Esophagus muscularis mucosa (tissue), 4 donors: ENCODE measurements around the gene FAM20B. TPM values are rescaled to one million over a fixed set of nuclear protein-coding genes. Genes with fewer than 3 reads are reported as not detected.
A peak's percentile ranks its signal among the peaks of the same experiment; 100 is the strongest.

ENCODE experiments used
- DNase-seq: peaks from one replicate; pipeline ENCODE4 v3.0.0-alpha.2; 2017; ENCODE audit errors: extremely low spot score
- H3K27ac ChIP-seq, 4 donors: fragments of 200-600 bp; sonication (generic); replicated peaks in 1 of 4; 1 replicate in 3 of 4; 2 replicates in 1 of 4; pipeline ENCODE4 v1.5.1; 2016 to 2019; ENCODE audit warnings: mild to moderate bottlenecking in 1 of 4
- H3K27me3 ChIP-seq, 4 donors: fragments of 200-600 bp; sonication (generic); one replicate each; pipeline versions ENCODE4 v1.5.1 to v1.6.0; 2016 to 2019
- H3K36me3 ChIP-seq, 4 donors: fragments of 200-600 bp; sonication (generic); one replicate each; pipeline ENCODE4 v1.5.1; 2016 to 2019
- H3K4me1 ChIP-seq, 4 donors: fragments of 200-600 bp; sonication (generic); one replicate each; pipeline ENCODE4 v1.5.1; 2016 to 2019
- H3K4me3 ChIP-seq, 4 donors: fragments of 200-600 bp; sonication (generic); 1 replicate in 2 of 4; 2 replicates in 2 of 4; pipeline ENCODE4 v1.5.1; 2016 to 2019; ENCODE audit warnings: mild to moderate bottlenecking in 4 of 4, moderate library complexity in 1 of 4
- H3K9me3 ChIP-seq, 4 donors: fragments of 200-600 bp; sonication (generic); 1 replicate in 3 of 4; 2 replicates in 1 of 4; pipeline ENCODE4 v1.5.1; 2016 to 2019
- EP300 ChIP-seq: sonication (generic); formaldehyde crosslinking; IDR thresholded peaks from one replicate; pipeline ENCODE4 v1.6.1; 2017; ENCODE audit warnings: antibody characterized with exemption
- POLR2A ChIP-seq: fragments of 450-650 bp; IDR thresholded peaks from one replicate; pipeline ENCODE4 v1.6.1; 2017; ENCODE audit warnings: antibody characterized with exemption, moderate library complexity, mild to moderate bottlenecking, low read depth
- POLR2AphosphoS5 ChIP-seq, 2 donors: sonication (generic); formaldehyde crosslinking; IDR thresholded peaks; one replicate each; pipeline ENCODE4 v1.6.1; 2017; ENCODE audit warnings: antibody characterized with exemption in 2 of 2
- WGBS: methylation state at CpG from one replicate; pipeline ENCODE4 v1.1.5; 2018; 5-methylcytosine and 5-hydroxymethylcytosine counted together
- intact Hi-C: fragments of 100-400 bp; cut with DNase I; formaldehyde crosslinking; loops from one replicate; pipeline ENCODE4 v1.15.1; 2023
- total RNA-seq, 4 donors: library from RNA; depleted of rRNA; stranded (reverse); fragments of >200 nt; gene quantifications; one replicate each; pipeline versions ENCODE4 v1.1.0 to v1.2.1, GENCODE V29; 2016
- TF ChIP-seq, protein P1 (sequence below), 3 experiments: fragments of 200-600 bp in 2 of 3; fragments of 450-650 bp in 1 of 3; sonication (generic) in 2 of 3; IDR thresholded peaks; one replicate each; pipeline ENCODE4 v1.5.1; 2017 to 2019; ENCODE audit warnings: antibody characterized with exemption in 3 of 3, mild to moderate bottlenecking in 2 of 3, moderate library complexity in 1 of 3

The FAM20B gene
- total RNA-seq, 4 donors from 2014 or later = 63.8 to 83.5 (median 66.5) TPM

GRCh38 chr1:179017383-179018326 is 8.0 kb upstream of the FAM20B start:
- no peak for DNase-seq
- intact Hi-C loops = no loop called here
- peak overlapping the region; percentile 44 to 69 (median 52) for H3K27ac ChIP-seq
- H3K27me3 ChIP-seq = no peaks in the 10 kb centered on the region
- H3K36me3 ChIP-seq = no peaks in the 10 kb centered on the region
- peaks cover 11 to 45% (median 34%) of the 10 kb centered on the region in 4 donors for H3K4me1 ChIP-seq
- no peak for TF ChIP-seq POLR2AphosphoS5 (IDR thresholded peaks at IDR 0.05)
- H3K4me3 ChIP-seq = peak overlapping the region; percentile 0 to 16 (median 5)
- no peaks in the 10 kb centered on the region for H3K9me3 ChIP-seq
- WGBS = 32% methylated on average over 3 of the region's 3 CpGs

- intact Hi-C loops = no loop called here
- TF ChIP-seq POLR2AphosphoS5 (IDR thresholded peaks at IDR 0.05) = peak; percentile 13 to 51
- TF ChIP-seq, protein P1, sequence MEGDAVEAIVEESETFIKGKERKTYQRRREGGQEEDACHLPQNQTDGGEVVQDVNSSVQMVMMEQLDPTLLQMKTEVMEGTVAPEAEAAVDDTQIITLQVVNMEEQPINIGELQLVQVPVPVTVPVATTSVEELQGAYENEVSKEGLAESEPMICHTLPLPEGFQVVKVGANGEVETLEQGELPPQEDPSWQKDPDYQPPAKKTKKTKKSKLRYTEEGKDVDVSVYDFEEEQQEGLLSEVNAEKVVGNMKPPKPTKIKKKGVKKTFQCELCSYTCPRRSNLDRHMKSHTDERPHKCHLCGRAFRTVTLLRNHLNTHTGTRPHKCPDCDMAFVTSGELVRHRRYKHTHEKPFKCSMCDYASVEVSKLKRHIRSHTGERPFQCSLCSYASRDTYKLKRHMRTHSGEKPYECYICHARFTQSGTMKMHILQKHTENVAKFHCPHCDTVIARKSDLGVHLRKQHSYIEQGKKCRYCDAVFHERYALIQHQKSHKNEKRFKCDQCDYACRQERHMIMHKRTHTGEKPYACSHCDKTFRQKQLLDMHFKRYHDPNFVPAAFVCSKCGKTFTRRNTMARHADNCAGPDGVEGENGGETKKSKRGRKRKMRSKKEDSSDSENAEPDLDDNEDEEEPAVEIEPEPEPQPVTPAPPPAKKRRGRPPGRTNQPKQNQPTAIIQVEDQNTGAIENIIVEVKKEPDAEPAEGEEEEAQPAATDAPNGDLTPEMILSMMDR (IDR thresholded peaks at IDR 0.05) = no peak
- Histone ChIP-seq H3K27me3 (no peaks in the 10 kb centered on the region), H3K27ac (peak overlapping the region; percentile 35 to 74 (median 68)), H3K4me1 (peaks cover 13 to 47% (median 34%) of the 10 kb centered on the region in 4 donors), H3K9me3 (no peaks in the 10 kb centered on the region), H3K4me3 (peak overlapping the region; percentile 33 to 46 (median 41)), H3K36me3 (no peaks in the 10 kb centered on the region)
- 23% methylated on average over 6 of the region's 6 CpGs for WGBS
- no peak for DNase-seq
Observed at GRCh38 chr1:179021873-179022272, 3.8 kb upstream of the FAM20B start.

DNA sequence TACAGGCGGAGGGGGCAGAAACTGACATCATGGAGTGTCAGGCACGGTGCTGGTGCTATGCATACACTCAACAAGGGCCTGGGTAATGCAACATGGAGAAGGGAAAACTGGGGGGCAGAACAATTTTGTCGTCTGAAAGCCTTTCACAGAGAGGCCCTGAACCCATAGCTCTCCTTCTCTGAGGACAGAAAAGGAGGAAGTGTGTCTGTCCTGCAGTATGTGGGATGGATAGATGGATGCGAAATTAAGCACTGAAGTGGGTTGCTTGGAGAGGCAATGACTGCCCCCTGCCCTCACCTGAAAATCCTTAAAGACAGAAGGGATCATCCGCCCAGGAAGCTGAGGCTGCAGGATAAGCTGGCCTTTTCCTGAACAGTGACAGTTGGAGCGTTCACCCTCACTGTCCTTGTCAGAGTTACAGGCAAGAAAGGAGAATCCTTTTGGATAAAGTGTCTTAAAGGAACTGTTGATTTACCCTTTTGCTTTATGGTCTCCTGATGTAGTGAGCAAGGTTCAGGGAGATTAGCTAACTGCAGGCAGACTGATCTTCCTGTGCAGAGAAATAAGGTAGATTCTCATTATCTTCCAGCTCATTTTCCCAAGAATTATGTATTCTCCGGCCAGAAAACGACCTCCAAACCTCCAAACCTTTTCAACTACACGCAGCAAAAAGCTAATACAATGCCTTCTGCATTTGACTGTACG is 1.6 kb upstream of the FAM20B start:
- TF ChIP-seq POLR2AphosphoS5 (IDR thresholded peaks at IDR 0.05) (no peak), POLR2A (no peak), EP300 (no peak)
- TF ChIP-seq, protein P1 (IDR thresholded peaks at IDR 0.05) = no peak
- Histone ChIP-seq H3K27ac (no peak overlapping the region), H3K9me3 (no peaks in the 10 kb centered on the region), H3K4me1 (peaks cover 17 to 52% (median 41%) of the 10 kb centered on the region in 4 donors), H3K27me3 (no peaks in the 10 kb centered on the region), H3K4me3 (no peak overlapping the region), H3K36me3 (no peaks in the 10 kb centered on the region)
- 73% methylated on average over 10 of the region's 10 CpGs for WGBS
- intact Hi-C loops = no loop called here
- no peak for DNase-seq

GRCh38 chr1:179025975-179026812 is 500 bp downstream of the FAM20B start:
- Histone ChIP-seq H3K4me1 (peaks cover 31 to 67% (median 62%) of the 10 kb centered on the region in 4 donors), H3K27ac (peak overlapping the region; percentile 92 to 98 (median 96)), H3K4me3 (peak overlapping the region; percentile 81 to 98 (median 88)), H3K9me3 (no peaks in the 10 kb centered on the region), H3K36me3 (no peaks in the 10 kb centered on the region), H3K27me3 (no peaks in the 10 kb centered on the region)
- intact Hi-C loops = no loop called here
- WGBS = 1% methylated on average over 32 of the region's 110 CpGs
- TF ChIP-seq POLR2A (peak; percentile 27), POLR2AphosphoS5 (IDR thresholded peaks at IDR 0.05) (peak; percentile 18 to 62), EP300 (no peak)
- no peak for DNase-seq

- H3K27ac ChIP-seq = peak overlapping the region; percentile 92 to 98 (median 96)
- DNase-seq = no peak
- peaks cover 39 to 67% (median 66%) of the 10 kb centered on the region in 4 donors for H3K4me1 ChIP-seq
- H3K9me3 ChIP-seq = no peaks in the 10 kb centered on the region
- TF ChIP-seq, protein P1 (IDR thresholded peaks at IDR 0.05) = no peak
- TF ChIP-seq POLR2A (no peak), EP300 (no peak), POLR2AphosphoS5 (IDR thresholded peaks at IDR 0.05) (no peak)
- intact Hi-C loops = no loop called here
- peak overlapping the region; percentile 81 to 98 (median 88) for H3K4me3 ChIP-seq
- no peaks in the 10 kb centered on the region for H3K27me3 ChIP-seq
- H3K36me3 ChIP-seq = no peaks in the 10 kb centered on the region
- 33% methylated on average over 11 of the region's 11 CpGs for WGBS
Observed at GRCh38 chr1:179026813-179027669, 1.3 kb downstream of the FAM20B start.
